Measurements from ENCODE around the gene FBXO10. TPM values are rescaled to one million over a fixed set of nuclear protein-coding genes. Genes with fewer than 3 reads are reported as not detected.
"Not testable (repeated sequence)": the region's sequence is repeated elsewhere in the genome, so short reads cannot be mapped to it uniquely, and the experiment has no call there.

FBXO10 gene
- total RNA-seq, 1 experiment from 2014 or later: 5.9 TPM

DNA sequence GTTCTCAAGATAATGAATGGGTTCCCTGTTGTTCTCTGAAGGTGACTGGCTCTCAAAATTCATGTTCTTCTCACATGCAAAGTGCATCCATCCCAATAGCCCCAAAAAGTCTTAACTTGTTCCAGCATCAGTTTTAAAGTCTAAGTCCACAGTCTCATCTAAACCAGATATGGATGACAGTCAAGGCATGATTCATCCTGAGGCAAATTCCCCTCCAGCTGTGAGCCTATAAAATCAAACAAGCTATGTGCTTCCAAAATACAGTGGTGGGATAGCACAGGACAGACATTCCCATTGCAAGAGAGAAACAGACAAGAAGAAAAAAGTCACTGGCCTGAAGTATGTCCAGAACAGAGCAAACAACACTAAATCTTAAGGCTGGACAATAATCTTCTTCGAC lies 25.4 kb downstream of the FBXO10 start:
- no peak for DNase-seq (ENCODE audit: low read depth)

DNA sequence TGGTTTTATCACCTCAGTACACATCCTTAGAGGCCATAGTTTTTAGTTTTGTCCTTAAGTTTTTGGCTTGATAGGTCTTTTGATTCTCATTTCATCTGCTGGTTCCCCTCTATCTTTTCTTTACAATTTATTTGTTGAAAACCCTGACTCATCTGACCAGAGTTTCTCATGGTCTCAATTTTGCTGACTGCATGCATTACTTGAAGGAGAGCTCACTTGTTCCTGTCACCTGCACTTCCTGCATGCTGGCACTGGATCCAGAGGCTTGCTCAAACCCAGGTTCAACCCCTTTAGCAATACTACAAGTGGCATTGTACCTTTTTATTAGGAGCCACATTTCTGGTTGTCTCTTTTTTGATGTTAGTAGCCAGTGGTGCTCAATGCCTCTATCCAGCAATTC lies 26.7 kb downstream of the FBXO10 start:
- DNase-seq (ENCODE audit: low read depth): peak; percentile 6

DNA sequence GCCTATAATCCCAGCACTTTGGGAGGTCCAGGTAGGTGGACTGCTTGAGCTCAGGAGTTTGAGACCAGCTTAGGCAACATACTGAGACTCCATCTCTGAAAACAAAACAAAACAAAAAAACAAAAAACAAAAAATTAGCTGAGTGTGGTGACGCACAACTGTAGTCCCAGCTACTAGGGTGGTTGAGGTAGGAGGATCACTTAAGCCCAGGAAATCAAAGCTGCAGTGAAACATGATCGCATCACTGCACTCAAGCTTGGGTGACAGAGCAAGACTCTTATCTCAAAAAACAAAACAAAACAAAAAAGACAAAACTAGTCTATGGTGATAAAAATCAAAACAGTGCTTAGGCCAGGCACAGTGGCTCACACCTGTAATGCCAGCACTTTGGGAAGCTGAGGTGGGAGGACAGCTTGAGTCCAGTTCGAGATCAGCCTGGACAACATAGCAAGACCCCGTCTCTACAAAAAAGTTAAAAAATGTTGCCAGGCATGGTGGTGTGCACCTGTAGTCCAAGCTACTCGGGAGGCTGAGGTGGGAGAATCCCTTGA lies 28.8 kb downstream of the FBXO10 start:
- DNase-seq (ENCODE audit: low read depth): no peak

DNA sequence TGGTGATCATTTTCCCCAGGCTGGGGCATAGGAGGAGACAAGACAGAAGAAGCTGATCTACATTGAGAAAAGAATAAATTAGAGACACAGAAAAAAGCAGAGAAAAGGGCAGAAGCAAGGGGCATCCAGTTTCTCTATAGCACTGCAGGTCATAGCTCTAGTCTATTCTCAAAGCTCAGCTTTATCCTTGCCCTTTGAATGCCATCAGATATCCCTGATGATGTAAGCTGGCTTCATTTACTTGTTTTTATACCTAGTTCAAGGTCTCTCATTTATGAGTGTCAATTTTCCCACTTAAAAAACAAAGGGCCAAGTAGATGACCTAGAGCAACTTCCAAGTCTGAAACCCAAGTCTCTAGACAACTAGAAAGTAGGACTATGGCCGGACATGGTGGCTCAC lies 32.7 kb downstream of the FBXO10 start:
- DNase-seq (ENCODE audit: low read depth): no peak

DNA sequence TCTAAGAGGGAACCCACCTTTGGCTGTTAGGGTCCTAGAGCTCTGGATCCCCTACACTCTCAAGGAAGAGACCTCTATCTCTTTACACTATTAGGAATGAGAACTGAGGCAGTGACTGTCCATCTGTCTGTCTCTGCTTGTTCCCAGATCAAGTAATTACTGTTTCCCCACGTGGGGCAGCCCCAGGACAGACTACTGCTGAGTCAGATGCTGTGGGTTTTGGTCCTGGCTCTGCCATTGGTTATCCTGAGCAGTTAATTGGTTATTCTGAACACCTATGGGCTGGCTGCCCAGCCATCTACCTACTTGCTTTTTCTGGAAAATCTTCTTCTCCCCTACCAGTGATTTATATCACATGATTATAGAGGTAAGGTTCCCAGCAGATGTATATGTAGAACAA lies 33.3 kb downstream of the FBXO10 start:
- peak; percentile 24 for DNase-seq (ENCODE audit: low read depth)

DNA sequence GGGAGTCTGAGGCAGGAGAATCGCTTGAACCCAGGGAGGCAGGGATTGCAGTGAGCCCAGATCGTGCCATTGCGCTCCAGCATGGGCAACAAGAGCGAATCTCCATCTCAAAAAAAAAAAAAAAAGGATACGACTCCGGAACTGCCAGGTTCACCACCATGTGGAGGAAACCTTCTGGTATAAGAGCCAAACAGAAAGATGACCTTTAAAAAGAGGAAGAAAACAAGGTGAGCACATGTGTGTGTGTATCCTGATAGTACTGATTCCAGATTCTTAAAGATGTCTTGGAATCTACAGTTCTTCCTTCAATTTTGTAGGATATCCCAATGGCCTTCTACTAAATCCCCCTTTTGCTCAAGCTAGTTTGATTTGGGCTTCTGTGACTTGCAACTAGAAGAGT lies 33.7 kb downstream of the FBXO10 start:
- no peak for DNase-seq (ENCODE audit: low read depth)

DNA sequence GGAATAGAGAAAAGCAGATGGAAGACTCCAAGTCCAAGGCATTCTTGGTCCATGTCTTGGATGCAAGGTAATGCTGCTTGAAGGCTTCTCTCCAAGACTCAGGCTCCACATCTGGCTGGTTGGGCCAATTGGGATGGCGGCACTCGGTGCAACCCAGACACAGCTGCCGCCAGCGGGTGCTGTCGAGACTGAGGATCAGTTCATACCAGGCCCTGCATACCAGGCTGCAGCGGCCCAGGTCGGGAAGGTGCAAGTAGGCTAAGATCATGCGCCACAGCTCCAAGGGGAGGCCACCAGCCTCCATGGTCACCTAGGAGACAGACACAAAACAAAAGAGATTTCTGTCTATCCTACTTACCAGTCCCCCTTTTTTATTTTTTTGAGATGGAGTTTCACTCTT lies 34.7 kb downstream of the FBXO10 start:
- DNase-seq (ENCODE audit: low read depth): no peak

DNA sequence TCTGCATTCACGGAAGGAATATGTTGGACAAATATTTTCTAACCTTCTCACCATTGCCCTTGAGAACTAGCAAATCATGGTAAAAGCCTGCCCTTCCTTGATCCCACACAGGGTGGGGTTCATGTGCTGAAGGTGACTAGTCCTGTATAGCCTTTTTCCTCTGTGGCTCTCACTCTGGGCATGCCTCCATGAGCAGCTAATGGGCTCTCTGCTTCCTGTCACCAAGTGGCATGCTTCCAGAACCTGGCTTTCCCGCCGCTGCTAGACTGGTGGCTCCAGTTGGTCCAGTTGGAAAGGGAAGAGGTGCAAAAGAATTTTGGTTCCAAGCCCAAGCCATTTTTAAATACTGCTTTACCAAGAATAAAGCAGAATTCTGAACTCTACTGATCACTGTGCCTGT lies 35.5 kb downstream of the FBXO10 start:
- no peak for DNase-seq (ENCODE audit: low read depth)

DNA sequence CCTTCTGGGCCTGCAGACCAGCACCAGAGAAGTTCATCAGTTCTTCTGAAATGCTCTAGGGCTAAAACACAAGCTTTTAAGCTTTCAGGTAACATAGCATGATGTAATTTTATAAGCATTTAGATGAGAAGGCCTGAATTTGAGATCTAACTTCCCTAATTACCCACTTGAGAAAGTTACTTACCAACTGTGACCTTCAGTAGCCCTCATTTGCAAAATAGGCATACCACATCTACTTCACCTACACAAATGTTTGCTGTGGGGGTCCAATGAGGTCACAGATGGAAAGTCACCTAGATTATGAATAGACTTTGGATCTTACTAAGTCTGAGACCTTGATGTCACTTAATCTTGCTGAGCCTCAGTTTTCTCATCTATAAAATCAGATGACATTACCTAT lies 36.5 kb downstream of the FBXO10 start:
- no peak for DNase-seq (ENCODE audit: low read depth)

DNA sequence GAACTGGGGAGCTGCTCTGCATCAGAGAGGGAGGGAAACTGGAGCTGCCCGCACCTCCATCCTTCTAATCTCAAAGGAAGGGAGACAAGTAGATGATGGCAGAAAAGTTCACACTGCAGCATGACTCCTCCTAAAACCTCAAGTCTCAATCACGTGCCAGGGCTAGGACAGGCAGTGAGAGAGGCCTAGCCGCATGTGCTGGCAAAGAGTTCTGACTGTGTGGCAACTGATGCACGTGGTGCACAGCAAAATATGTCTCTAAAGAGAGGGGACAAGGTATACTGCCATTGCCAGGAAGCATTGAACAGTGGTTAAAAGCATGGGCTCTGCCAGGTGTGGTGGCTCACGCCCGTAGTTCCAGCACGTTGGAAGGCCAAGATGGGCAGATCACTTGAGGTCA lies 38.1 kb downstream of the FBXO10 start:
- no peak for DNase-seq (ENCODE audit: low read depth)

DNA sequence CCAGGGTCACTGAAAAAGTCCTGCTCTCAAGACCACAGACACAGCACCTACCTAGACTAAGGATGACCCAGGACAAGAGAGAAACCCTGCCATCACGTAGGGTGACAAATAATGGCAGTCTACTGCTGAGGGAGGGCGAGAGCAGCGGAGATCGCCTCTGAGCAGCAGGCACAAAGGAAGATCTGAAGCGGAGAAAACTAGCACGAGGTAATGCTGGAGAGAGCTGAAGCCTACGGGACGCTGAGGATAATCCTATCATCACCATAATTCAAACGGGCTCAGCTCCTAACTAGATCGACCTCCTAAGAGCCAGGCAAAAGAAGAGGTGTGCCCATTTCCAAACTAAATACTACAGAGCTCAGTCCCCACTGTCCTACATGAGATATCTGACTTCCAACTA lies 41.3 kb downstream of the FBXO10 start:
- no peak for DNase-seq (ENCODE audit: low read depth)

DNA sequence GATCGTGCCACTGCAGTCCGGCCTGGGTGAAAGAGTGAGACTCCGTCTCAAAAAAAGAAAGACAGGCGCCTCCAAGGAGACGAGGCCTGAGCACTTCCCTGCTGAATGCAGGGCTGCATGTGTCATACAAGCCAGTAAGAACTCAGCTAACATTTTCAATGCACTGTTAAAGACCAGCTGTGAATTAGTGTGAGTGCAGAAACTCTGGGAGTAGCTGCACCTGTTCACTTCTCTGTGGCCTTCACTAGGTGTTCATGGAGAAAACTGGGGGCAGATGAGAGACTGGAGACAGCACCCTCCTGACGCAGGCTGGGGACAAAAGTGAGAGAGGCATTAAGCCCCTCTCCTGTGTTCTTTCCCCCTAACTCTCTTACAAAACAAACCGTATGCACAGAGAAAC lies 41.8 kb downstream of the FBXO10 start:
- DNase-seq (ENCODE audit: low read depth): no peak

DNA sequence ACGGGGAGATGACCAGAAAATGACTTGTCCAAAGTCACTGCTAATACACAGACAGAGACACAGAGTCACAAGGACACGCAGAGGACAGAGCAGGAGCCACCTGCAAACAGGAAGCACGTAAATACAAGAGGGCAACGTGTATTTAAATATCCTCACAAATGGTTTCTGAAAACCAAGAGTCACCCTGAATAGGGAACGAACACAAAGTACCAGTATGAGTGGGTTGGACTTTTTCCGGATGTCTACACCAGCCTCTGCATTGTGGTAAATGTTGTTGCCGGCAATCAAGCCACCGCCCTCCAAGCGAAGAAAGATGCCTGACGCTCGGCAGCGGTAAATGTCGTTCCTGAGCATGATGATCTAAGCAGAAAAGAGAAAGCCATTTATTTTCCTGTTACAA lies 44.5 kb downstream of the FBXO10 start:
- no peak for DNase-seq (ENCODE audit: low read depth)

DNA sequence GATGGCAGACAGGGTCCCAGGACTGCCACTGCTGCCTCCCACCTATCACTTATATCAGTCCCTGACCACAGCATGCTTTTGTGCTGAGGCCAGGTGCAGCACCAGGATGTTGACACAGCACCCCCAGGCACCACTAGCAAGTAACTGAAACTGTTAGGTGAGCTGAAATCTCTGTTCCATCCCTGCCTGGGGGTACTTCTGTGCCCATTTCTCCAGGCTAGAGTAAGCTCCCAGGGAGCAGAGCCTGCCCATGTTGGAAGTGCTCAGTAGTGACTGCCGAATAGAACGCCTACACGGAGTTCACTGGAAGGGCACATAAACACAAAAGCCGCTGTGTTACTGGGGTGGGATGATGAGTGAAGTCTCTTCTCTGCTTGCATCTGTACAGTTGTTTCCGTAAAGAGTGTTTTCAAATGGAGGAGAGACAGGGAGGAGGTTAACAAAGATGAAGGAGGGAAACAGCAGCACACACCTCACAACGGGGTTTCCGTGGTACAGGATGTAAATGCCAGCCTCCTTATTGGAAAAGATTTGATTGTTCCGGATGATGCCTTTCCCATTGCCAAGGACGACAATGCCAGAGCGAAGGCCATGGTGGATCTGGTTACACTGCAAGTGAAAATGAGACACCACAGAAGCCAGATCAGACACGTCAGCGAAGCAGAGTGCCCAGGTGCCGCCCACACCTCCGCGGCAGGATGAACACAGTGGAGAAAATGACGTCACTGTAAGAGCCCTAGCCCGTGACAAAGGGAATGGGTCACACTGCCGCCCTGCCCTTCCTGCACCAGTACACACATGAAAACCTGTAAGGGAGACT lies 47.3 kb downstream of the FBXO10 start:
- DNase-seq (ENCODE audit: low read depth): no peak

DNA sequence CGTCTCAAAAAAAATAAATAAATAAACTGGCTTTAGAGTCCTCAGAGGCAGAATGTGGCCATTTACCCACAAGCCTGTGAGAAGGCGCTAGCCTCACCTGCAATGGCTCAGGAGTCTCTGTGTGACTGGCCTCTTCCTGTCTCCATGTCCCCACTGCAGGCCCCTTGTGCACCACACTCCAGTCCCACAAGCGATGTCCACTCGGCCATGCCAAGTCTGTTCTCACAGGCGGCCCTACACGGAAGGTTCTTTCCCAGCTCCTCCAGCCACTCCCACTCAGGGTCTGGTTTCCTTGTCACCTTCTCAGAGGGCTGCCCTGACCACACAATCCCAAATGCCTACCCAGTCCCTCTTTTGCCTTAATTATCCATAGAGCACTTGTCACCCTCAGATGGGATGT lies 52.3 kb downstream of the FBXO10 start:
- no peak for DNase-seq (ENCODE audit: low read depth)

DNA sequence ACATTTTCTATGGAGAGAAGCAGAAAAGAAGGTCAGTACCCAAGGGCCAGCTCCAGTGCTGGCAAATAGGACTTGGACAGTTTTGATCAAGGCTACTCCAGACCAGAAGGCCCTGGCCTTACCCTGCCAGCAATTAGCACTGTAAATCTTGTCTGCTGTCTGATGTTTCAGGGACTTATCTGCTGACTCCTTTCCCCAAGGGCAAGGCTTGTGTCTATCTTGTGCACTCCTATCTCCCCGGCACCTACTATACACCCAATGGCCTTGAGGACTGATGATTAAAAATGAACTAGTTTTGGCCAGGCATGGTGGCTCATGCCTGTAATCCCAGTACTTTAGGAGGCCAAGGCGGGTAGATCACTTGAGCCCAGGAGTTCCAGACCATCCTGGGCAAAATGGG lies 53.2 kb downstream of the FBXO10 start:
- no peak for DNase-seq (ENCODE audit: low read depth)

DNA sequence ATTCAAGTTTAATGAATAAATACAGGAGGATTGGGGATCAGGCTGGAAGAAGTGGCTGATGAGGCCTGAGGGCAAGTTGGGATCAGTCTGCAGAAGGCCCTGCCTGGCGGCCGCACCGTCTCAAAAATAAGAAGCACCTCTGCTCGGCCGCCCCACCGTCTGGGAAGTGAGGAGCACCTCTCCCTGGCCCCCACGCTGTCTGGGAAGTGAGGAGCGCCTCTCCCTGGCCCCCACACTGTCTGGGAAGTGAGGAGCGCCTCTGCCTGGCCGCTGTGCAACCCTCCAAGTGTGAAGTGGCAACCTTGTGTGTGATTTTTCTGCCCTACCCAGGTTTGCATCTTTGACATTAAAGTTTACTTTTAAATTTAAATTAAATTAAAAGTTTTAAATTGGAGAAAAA lies 55.1 kb downstream of the FBXO10 start:
- DNase-seq (ENCODE audit: low read depth): no peak

DNA sequence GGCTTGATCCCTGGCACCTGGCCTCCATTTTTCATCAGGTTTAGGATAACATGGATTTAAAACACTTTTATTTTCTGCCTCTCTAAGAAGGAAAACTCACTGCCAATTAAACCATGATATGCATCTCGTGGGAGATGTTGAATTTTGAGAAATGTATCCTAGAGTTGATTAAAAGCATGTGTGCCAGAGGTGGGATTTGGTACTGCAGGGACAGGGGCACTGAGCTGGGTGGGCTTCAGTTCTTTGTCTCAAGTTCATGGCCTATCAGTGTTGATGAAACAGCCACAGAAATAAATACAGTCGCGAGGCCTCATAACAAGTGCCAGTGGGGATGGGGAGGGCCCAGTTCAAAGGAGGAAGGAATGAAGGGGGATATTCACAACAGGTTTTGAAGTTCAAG lies 55.5 kb downstream of the FBXO10 start:
- DNase-seq (ENCODE audit: low read depth): no peak

DNA sequence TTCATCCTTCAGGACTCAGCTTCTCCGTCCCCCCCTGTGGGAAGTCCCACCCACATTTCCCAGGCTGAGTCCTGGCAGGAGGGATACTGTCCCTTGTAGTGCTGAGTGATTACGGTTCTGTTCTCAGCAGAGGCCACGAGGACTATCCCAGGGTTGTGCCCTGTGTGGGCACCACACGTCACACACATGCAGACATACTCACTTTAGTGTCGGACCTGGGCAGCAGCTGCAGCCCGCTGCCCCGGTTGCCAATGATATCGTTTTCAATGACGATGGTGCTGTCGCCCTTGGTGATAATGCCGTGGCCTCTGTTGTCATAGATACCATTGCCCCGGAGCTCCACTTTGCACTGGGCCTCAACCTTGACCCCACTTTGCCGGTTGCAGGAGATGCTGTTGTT lies 58.3 kb downstream of the FBXO10 start:
- no peak for DNase-seq (ENCODE audit: low read depth)

DNA sequence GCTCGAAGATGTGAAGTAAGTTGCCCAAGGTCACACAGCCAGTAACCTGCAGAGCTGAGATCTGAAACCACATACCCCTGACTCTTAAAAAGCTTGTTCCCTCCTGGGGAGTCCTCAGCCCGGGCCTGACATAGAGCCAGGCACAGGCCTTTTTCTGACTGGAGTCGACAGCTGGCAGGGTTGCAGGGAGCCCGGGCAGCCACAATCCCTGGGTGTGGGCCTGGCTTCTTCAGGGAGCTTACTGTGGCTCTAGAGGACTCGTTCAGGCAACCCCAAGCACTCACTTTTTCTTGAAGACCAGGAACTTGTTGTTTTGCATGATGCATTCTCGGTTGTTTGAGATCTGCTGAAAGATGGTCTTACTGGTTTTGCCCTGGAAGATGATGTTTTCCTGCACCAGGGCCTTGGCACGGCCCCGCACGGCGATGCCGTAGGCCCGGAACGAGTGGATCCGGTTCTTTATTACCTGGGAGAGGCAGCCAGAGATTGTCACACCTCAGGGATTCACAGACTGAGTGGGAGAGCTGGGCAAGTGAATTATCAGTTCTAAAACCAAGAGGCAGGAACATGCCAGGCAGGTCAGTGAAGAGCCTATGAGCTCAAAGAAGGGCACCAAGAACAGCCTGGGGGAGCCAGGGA lies 60.4 kb downstream of the FBXO10 start:
- no peak for DNase-seq (ENCODE audit: low read depth)

DNA sequence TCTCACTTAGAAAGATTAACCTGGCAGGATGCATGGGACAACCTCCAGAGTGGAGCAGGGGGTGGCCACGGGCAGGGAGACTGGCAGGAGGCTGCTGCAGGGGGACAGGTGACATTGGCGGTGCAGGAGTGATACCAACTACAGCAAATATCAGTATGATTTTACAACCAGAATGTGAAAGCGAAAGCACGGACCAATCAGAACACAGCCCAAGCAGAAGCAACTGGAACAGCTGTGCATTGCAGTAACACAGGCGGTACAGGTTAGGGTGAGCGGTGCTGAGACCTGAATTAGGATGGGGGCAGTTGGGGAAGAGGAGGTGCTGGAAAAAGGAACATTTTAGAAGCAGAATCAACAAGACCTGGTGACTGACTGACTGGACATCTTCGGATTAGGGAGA lies 61.2 kb downstream of the FBXO10 start:
- no peak for DNase-seq (ENCODE audit: low read depth)

DNA sequence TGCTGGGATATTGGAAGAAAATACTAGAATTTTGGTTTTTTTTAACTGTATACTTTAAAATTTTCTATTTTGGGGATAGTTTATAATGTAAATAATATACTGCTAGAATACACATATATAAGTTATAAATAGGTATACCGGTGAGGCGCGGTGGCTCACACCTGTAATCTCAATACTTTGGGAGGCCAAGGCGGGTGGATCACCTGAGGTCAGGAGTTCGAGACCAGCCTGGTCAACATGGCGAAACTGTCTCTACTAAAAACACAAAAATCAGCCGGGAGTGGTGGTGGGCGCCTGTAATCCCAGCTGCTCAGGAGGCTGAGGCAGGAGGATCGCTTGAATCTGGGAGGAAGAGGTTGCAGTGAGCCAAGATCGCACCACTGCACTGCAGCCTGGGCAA lies 61.8 kb downstream of the FBXO10 start:
- not testable (repeated sequence) for DNase-seq (ENCODE audit: low read depth)

DNA sequence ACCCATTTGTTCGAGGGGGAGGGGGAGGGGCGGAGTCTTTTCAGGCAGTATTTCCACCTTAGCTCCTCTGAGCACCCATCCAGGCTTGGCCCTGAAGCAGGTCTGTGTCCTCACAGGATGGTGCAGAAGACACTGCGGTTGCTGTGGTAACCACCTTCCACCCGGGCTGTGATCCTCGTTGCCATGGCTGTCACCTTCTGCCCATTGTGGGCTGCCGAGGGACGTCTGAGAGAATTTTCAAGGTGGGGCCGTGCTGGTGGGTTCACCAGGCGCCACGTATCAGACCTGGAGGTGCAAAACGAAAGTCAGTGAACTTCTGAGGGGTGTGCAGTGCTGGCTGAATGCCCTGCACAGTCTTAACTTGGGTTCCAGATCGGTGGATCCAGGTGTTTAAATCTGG lies 63.7 kb downstream of the FBXO10 start:
- no peak for DNase-seq (ENCODE audit: low read depth)

All from HT1080 (cell line).